GM10248 (cell line): ENCODE measurements around the gene FAAP24.
"Not testable (repeated sequence)": the region's sequence is repeated elsewhere in the genome, so short reads cannot be mapped to it uniquely, and the experiment has no call there.

Source experiments
- CTCF ChIA-PET: fragments of 300-600 bp; sonication (Branson Sonifier 250); formaldehyde crosslinking; extraction: SDS; loops from one replicate; lab custom pipeline; 2021; ENCODE audit warnings: antibody characterized with exemption; lab: Yijun Ruan, JAX
- POLR2A ChIA-PET: fragments of 350-650 bp; sonication (Branson Sonifier 250); formaldehyde crosslinking; extraction: SDS; loops from one replicate; lab custom pipeline; 2020; ENCODE audit warnings: antibody characterized with exemption; lab: Yijun Ruan, JAX
- DNase-seq: peaks from one replicate; pipeline ENCODE4 v3.0.0; 2012; ENCODE audit errors: extremely low spot score
- CTCF ChIP-seq: IDR thresholded peaks from 2 replicates; pipeline ENCODE4 v1.5.1; 2012; ENCODE audit warnings: mild to moderate bottlenecking, low read depth; ENCODE audit errors: extremely low read depth, missing control alignments, control extremely low read depth

FAAP24 gene

DNA sequence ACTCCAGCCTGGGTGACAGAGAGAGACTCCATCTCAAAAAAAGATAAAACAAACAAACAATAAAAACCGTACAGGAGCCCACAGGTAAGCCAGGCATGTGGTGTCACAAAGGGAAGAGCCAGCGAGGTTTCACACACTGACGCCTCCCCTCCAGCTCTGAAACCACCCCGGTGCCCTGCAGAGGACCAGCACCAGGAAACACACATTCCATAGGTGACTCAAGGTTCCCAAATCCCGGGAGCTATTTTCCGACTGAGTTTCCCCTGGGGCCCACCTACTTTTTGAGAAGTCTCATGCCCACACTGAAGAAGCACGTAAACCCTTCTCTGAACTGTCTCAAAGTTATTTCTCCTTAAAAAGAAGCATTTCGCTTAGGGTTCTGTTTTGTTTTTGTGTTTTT, 52.4 kb downstream of the FAAP24 start:
- no peak for TF ChIP-seq CTCF
- CTCF ChIA-PET = no interaction called here
- no peak for DNase-seq
- POLR2A ChIA-PET = no interaction called here

DNA sequence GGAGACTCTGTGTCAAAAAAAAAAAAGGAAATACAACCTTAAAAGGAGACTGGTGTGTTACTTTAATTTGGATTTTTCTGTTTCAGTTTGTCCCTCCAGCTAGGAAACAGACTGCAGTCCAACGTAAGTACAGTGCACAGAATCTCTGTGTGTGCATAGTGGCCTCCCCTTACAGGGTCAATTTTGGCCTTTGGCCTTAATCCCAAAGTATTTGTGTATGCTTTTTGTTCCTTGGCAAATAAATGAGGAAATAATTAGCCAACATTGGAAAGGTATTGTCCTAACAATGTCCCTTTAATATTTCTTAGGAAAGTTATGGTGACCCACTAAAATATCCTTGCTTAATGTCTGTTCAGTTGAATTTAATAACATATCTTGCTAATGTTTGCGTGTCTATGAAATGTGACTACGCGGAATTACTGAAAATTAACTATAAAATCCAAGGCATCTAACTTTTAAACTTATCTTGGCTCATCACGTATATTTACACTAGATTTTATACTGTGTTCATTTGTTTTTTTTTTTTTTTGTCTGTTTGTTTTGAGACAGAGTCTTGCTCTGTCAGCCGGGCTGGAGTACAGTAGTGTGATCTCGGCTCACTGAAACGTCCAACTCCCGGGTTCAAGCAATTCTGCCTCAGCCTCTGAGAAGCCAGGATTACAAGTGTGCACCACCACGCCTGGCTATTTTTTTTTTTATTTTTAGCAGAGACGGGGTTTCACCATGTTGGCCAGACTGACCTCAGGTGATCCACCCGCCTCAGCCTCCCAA, 53.6 kb downstream of the FAAP24 start:
- CTCF ChIA-PET, POLR2A ChIA-PET, DNase-seq: not testable (repeated sequence)

GRCh38 chr19:33026602-33027001, 54.6 kb downstream of the FAAP24 start:
- CTCF ChIA-PET, DNase-seq, POLR2A ChIA-PET: not testable (repeated sequence)
